HCT116 (cell line): Measurements from ENCODE around the gene ARL11. TPM values are rescaled to one million over a fixed set of nuclear protein-coding genes. Genes with fewer than 3 reads are reported as not detected.

Experiments
- ATAC-seq: fragments of 200-7000 bp; cut with Tn5 transposase; 2 replicates; pipeline ENCODE4 v1.9.1; 2020; ENCODE audit warnings: mild to moderate bottlenecking, moderate library complexity
- BruUV-seq: library from RNA; stranded (reverse); fragments of 400-500 nt; replicated peaks from 2 replicates; lab custom pipeline; 2021; lab: Mats Ljungman, UMichigan
- CTCF ChIA-PET: fragments of 300-600 bp; sonication (Branson Sonifier 250); formaldehyde crosslinking; loops from one replicate; lab custom pipeline; 2021; ENCODE audit warnings: antibody characterized with exemption; lab: Charles Lee
- POLR2A ChIA-PET: fragments of 300-600, 350-600 bp; sonication (Branson Sonifier 250); formaldehyde crosslinking; loops from one replicate; lab custom pipeline; 2021; ENCODE audit warnings: antibody characterized with exemption; lab: Charles Lee
- RAD21 ChIA-PET, 2 experiments: fragments of 300-600 bp; sonication (Branson Sonifier 250); formaldehyde crosslinking; loops; one replicate each; lab custom pipeline; 2023; ENCODE audit warnings: low total read pairs in 2 of 2; ENCODE audit not compliant: uncharacterized antibody in 2 of 2, unreplicated experiment in 2 of 2, low non-redundant PET in 1 of 2; lab: Charles Lee
- DNase-seq: peaks from one replicate; pipeline ENCODE4 v3.0.0-alpha.2; 2010; ENCODE audit warnings: low read depth, low spot score
- H2AFZ ChIP-seq: fragments of 200-600 bp; shearing (Covaris generic), sonication (generic); 2 replicates; pipeline ENCODE4 v1.6.1; 2017; ENCODE audit warnings: low read depth, mixed run types, mixed read lengths, antibody characterized with exemption, low read length; ENCODE audit not compliant: poor library complexity, severe bottlenecking
- H3K27ac ChIP-seq: 2 replicates; pipeline ENCODE4 v1.5.1; 2012; ENCODE audit warnings: low read depth, low read length
- H3K27me3 ChIP-seq: fragments of 200-600 bp; sonication (generic); 2 replicates; pipeline ENCODE4 v1.6.1; 2016; ENCODE audit warnings: mixed run types, low read length, mixed read lengths; ENCODE audit not compliant: insufficient read depth
- H3K36me3 ChIP-seq, 2 experiments: fragments of 200-500 bp in 1 of 2; fragments of 200-600 bp in 1 of 2; sonication (Bioruptor generic) in 1 of 2; sonication (generic) in 1 of 2; 2 replicates each; pipeline versions ENCODE4 v1.5.1 to v1.6.1; 2014 to 2016; ENCODE audit warnings: low read length in 2 of 2, inconsistent platforms in 1 of 2, mixed read lengths in 1 of 2, mixed run types in 1 of 2; ENCODE audit not compliant: insufficient read depth in 2 of 2, control insufficient read depth in 1 of 2
- H3K4me1 ChIP-seq, 2 experiments: fragments of 200-600 bp in 1 of 2; sonication (generic) in 1 of 2; 2 replicates each; pipeline versions ENCODE4 v1.5.1 to v1.6.1; 2012 to 2017; ENCODE audit warnings: low read length in 2 of 2, inconsistent platforms in 1 of 2, mild to moderate bottlenecking in 1 of 2, mixed read lengths in 1 of 2, mixed run types in 1 of 2, moderate library complexity in 1 of 2; ENCODE audit not compliant: insufficient read depth in 2 of 2, control insufficient read depth in 1 of 2
- H3K4me2 ChIP-seq: fragments of 200-600 bp; sonication (generic); 2 replicates; pipeline ENCODE4 v1.6.1; 2017; ENCODE audit warnings: mixed run types, low read length, mixed read lengths
- H3K4me3 ChIP-seq, 2 experiments: fragments of 200-600 bp in 1 of 2; sonication (generic) in 1 of 2; replicated peaks in 1 of 2; 2 replicates each; pipeline ENCODE4 v1.5.1; 2011 to 2016; ENCODE audit warnings: low read length in 2 of 2, control low read depth in 1 of 2, low read depth in 1 of 2, mild to moderate bottlenecking in 1 of 2, mixed read lengths in 1 of 2, mixed run types in 1 of 2
- H3K79me2 ChIP-seq: fragments of 200-600 bp; sonication (generic); 2 replicates; pipeline ENCODE4 v1.6.1; 2017; ENCODE audit warnings: mild to moderate bottlenecking, mixed run types, low read length, moderate library complexity, mixed read lengths; ENCODE audit not compliant: insufficient read depth
- H3K9ac ChIP-seq: fragments of 200-600 bp; sonication (generic); 2 replicates; pipeline ENCODE4 v1.6.1; 2016; ENCODE audit warnings: low read length, mixed read lengths
- H3K9me2 ChIP-seq: fragments of 200-600 bp; sonication (generic), shearing (Covaris generic); 2 replicates; pipeline ENCODE4 v1.6.1; 2017; ENCODE audit warnings: mixed run types, mild to moderate bottlenecking, moderate library complexity; ENCODE audit not compliant: insufficient read depth
- H3K9me3 ChIP-seq, 2 experiments: fragments of 200-500 bp in 1 of 2; fragments of 200-600 bp in 1 of 2; sonication (Bioruptor generic) in 1 of 2; sonication (generic) in 1 of 2; 2 replicates each; pipeline ENCODE4 v1.6.1; 2014 to 2017; ENCODE audit warnings: low read length in 2 of 2, mixed read lengths in 2 of 2, inconsistent platforms in 1 of 2, low read depth in 1 of 2, mild to moderate bottlenecking in 1 of 2, mixed run types in 1 of 2, moderate library complexity in 1 of 2; ENCODE audit not compliant: control insufficient read depth in 1 of 2, insufficient read depth in 1 of 2
- H4K20me1 ChIP-seq: fragments of 200-600 bp; sonication (generic), shearing (Covaris generic); 2 replicates; pipeline ENCODE4 v1.6.1; 2017; ENCODE audit warnings: mixed run types, mild to moderate bottlenecking, moderate library complexity; ENCODE audit not compliant: insufficient read depth
- CBX3 ChIP-seq: IDR thresholded peaks from 2 replicates; pipeline ENCODE4 v1.6.1; 2012; ENCODE audit warnings: low read depth
- EGR1 ChIP-seq: IDR thresholded peaks from 2 replicates; pipeline ENCODE4 v1.6.1; 2012; ENCODE audit warnings: low read depth
- ELF1 ChIP-seq: IDR thresholded peaks from 2 replicates; pipeline ENCODE4 v1.6.1; 2012; ENCODE audit warnings: low read depth, borderline replicate concordance
- JUND ChIP-seq: IDR thresholded peaks from 2 replicates; pipeline ENCODE4 v1.6.1; 2012
- POLR2AphosphoS5 ChIP-seq: IDR thresholded peaks from 2 replicates; pipeline ENCODE4 v1.6.1; 2011; ENCODE audit warnings: mild to moderate bottlenecking, low read depth, low read length, moderate library complexity
- RAD21 ChIP-seq: IDR thresholded peaks from 2 replicates; pipeline ENCODE4 v1.6.1; 2012; ENCODE audit warnings: low read depth, mild to moderate bottlenecking
- SRF ChIP-seq: IDR thresholded peaks from 2 replicates; pipeline ENCODE4 v1.6.1; 2012; ENCODE audit warnings: low read depth
- YY1 ChIP-seq: IDR thresholded peaks from 2 replicates; pipeline ENCODE4 v1.6.1; 2011; ENCODE audit warnings: low read length, low read depth, moderate library complexity, mild to moderate bottlenecking; ENCODE audit not compliant: insufficient replicate concordance; ENCODE audit errors: extremely low read depth
- ZNF274 ChIP-seq: fragments of 200-500 bp; sonication (Bioruptor generic); IDR thresholded peaks from 2 replicates; pipeline ENCODE4 v1.6.1; 2014; ENCODE audit warnings: mild to moderate bottlenecking, low read depth, low read length, inconsistent platforms
- intact Hi-C: fragments of 100-400 bp; cut with micrococcal nuclease; formaldehyde crosslinking; loops from 2 replicates; pipeline ENCODE4 v1.10.0; 2022
- total RNA-seq: library from RNA; stranded (reverse); gene quantifications from one replicate; pipeline ENCODE4 v1.2.1, GENCODE V29; 2021; ENCODE audit not compliant: unreplicated experiment
- TF ChIP-seq, protein P1 (sequence below): IDR thresholded peaks from 2 replicates; pipeline ENCODE4 v1.6.1; 2012; ENCODE audit warnings: low read depth
- TF ChIP-seq, protein P2 (sequence below): IDR thresholded peaks from 2 replicates; pipeline ENCODE4 v1.6.1; 2012
- TF ChIP-seq, protein P3 (sequence below), 3 experiments: fragments of 200-600 bp in 1 of 3; sonication (generic) in 1 of 3; IDR thresholded peaks in 2 of 3; conservative IDR thresholded peaks in 1 of 3; 2 replicates each; pipeline ENCODE4 v1.5.1; 2012 to 2017; ENCODE audit warnings: low read depth in 2 of 3, low read length in 2 of 3, antibody characterized with exemption in 1 of 3, borderline replicate concordance in 1 of 3, control low read depth in 1 of 3, mild to moderate bottlenecking in 1 of 3, mixed read lengths in 1 of 3, mixed run types in 1 of 3, moderate library complexity in 1 of 3; ENCODE audit not compliant: insufficient read depth in 1 of 3

ARL11 gene
- total RNA-seq, 1 experiment from 2014 or later, result not detected

DNA sequence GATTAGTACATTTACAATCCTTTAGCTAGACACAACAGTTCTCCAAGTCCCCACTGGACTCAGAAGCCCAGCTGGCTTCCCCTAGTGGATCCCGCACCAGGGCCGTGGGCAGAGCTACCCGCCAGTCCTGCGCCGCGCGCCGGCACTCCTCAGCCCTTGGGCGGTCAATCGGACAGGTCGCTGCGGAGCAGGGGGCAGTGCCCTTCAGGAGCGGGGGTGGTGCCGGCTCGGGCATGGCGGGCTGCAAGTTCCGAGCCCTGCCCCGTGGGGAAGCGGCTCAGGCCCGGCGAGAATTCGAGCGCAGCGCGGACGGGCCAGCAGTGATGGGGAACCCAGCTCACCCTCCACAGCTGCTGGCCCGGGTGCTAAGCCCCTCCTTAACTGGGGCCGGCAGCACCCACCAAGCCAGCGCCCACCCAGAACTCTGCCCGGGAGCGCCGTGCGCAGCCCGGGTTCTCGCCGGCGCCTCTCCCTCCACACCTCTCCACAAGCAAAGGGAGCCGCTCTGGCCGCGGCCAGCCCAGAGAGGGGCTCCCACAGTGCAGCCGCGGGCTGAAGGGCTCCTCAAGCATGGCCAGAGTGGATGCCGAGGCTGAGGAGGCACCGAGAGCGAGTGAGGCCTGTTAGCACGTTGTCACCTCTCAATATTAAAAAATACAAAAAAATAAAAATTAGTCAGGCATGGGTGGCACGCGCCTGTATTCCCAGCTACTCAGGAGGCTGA lies 50.0 kb downstream of the ARL11 start:
- no peak for TF ChIP-seq CBX3
- TF ChIP-seq, protein P1, sequence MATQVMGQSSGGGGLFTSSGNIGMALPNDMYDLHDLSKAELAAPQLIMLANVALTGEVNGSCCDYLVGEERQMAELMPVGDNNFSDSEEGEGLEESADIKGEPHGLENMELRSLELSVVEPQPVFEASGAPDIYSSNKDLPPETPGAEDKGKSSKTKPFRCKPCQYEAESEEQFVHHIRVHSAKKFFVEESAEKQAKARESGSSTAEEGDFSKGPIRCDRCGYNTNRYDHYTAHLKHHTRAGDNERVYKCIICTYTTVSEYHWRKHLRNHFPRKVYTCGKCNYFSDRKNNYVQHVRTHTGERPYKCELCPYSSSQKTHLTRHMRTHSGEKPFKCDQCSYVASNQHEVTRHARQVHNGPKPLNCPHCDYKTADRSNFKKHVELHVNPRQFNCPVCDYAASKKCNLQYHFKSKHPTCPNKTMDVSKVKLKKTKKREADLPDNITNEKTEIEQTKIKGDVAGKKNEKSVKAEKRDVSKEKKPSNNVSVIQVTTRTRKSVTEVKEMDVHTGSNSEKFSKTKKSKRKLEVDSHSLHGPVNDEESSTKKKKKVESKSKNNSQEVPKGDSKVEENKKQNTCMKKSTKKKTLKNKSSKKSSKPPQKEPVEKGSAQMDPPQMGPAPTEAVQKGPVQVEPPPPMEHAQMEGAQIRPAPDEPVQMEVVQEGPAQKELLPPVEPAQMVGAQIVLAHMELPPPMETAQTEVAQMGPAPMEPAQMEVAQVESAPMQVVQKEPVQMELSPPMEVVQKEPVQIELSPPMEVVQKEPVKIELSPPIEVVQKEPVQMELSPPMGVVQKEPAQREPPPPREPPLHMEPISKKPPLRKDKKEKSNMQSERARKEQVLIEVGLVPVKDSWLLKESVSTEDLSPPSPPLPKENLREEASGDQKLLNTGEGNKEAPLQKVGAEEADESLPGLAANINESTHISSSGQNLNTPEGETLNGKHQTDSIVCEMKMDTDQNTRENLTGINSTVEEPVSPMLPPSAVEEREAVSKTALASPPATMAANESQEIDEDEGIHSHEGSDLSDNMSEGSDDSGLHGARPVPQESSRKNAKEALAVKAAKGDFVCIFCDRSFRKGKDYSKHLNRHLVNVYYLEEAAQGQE, result no peak
- TF ChIP-seq, protein P2, sequence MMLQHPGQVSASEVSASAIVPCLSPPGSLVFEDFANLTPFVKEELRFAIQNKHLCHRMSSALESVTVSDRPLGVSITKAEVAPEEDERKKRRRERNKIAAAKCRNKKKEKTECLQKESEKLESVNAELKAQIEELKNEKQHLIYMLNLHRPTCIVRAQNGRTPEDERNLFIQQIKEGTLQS, result no peak
- TF ChIP-seq, all 23 proteins: peak for 0
- Histone ChIP-seq H3K36me3 (peaks cover 0 to 15% of the 10 kb centered on the region in 2 experiments; a peak in 1 of 4 replicates), H3K9me3 (no peaks in the 10 kb centered on the region), H3K4me3 (no peak overlapping the region), H4K20me1 (no peaks in the 10 kb centered on the region), H3K27ac (no peak overlapping the region), H3K4me1 (no peaks in the 10 kb centered on the region), H3K9ac (no peak overlapping the region), H3K79me2 (peaks cover 82% of the 10 kb centered on the region), H3K27me3 (no peaks in the 10 kb centered on the region), H3K9me2 (no peaks in the 10 kb centered on the region), H2AFZ (no peak overlapping the region), H3K4me2 (no peak overlapping the region)
- CTCF ChIA-PET, result no interaction called here
- ATAC-seq, result no peak
- BruUV-seq, result no TSS peak
- RAD21 ChIA-PET, result no interaction called here
- DNase-seq, result no peak
- POLR2A ChIA-PET, result no interaction called here
- intact Hi-C loops, result loop anchor here (10.0 kb wide), 1 partner anchor 316 kb away; the partner anchor contains the start of gene TRIM13

DNA sequence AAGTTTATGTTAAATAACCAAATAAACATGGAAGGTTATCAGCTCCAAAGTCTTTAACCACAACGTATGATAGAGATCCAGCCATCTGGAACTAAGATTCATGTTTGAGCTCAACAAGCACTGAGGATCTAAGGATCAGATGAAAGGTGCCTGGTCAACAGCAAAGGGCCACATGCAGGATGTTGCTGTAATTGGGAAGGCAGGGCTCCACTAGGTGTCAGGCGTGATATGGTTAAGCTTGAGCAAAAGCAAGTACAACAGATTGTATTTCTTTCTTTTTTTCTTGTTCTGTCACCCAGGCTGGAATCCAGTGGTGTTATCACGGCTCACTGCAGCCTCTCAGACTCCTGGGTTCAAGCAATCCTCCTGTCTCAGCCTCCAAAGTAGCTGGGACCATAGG lies 50.9 kb downstream of the ARL11 start:
- no peak overlapping the region for H3K4me2 ChIP-seq
- no peak overlapping the region for H3K9ac ChIP-seq
- no peak overlapping the region for H3K4me3 ChIP-seq
- no peaks in the 10 kb centered on the region for H3K9me3 ChIP-seq
- no peak for DNase-seq
- BruUV-seq, result no TSS peak
- intact Hi-C loops, result loop anchor here (10.0 kb wide), 1 partner anchor 316 kb away; the partner anchor contains the start of gene TRIM13
- peak; percentile 59 for ATAC-seq
- H4K20me1 ChIP-seq, result no peaks in the 10 kb centered on the region
- ChIA-PET RAD21 (no interaction called here), CTCF (no interaction called here)
- no peaks in the 10 kb centered on the region for H3K9me2 ChIP-seq
- H2AFZ ChIP-seq, result no peak overlapping the region
- peaks cover 87% of the 10 kb centered on the region for H3K79me2 ChIP-seq
- no peaks in the 10 kb centered on the region for H3K4me1 ChIP-seq
- peaks cover 0 to 15% of the 10 kb centered on the region in 2 experiments; a peak in 1 of 4 replicates for H3K36me3 ChIP-seq
- no peak for TF ChIP-seq ELF1
- TF ChIP-seq RAD21, result peak; percentile 43; the same call in 1 of the 2 replicates
- no peak for TF ChIP-seq ZNF274
- TF ChIP-seq YY1, result no peak
- no peak for TF ChIP-seq EGR1
- TF ChIP-seq, protein P2, result no peak
- TF ChIP-seq SRF, result no peak
- no peak for TF ChIP-seq JUND
- TF ChIP-seq, protein P3, sequence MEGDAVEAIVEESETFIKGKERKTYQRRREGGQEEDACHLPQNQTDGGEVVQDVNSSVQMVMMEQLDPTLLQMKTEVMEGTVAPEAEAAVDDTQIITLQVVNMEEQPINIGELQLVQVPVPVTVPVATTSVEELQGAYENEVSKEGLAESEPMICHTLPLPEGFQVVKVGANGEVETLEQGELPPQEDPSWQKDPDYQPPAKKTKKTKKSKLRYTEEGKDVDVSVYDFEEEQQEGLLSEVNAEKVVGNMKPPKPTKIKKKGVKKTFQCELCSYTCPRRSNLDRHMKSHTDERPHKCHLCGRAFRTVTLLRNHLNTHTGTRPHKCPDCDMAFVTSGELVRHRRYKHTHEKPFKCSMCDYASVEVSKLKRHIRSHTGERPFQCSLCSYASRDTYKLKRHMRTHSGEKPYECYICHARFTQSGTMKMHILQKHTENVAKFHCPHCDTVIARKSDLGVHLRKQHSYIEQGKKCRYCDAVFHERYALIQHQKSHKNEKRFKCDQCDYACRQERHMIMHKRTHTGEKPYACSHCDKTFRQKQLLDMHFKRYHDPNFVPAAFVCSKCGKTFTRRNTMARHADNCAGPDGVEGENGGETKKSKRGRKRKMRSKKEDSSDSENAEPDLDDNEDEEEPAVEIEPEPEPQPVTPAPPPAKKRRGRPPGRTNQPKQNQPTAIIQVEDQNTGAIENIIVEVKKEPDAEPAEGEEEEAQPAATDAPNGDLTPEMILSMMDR (IDR thresholded peaks at IDR 0.05 in 2 of 3, conservative IDR thresholded peaks at IDR 0.05 in 1 of 3; ENCODE audit: borderline replicate concordance in 1 of 3, insufficient read depth in 1 of 3, low read depth in 2 of 3, low read length in 2 of 3), result 0 out of 6 replicates have a peak, but pooled peaks of 1 of the 3 experiments have one; percentile 8
- no peak for TF ChIP-seq POLR2AphosphoS5
- TF ChIP-seq, all 23 proteins: peak for 2
- POLR2A ChIA-PET, result no interaction called here
- H3K27ac ChIP-seq, result no peak overlapping the region
- H3K27me3 ChIP-seq, result no peaks in the 10 kb centered on the region
